ENCODE data around the gene OMD.

- TF ChIP-seq CTCF (IDR thresholded peaks at IDR 0.05) (no peak), EP300 (IDR thresholded peaks at IDR 0.05) (no peak), POLR2A (IDR thresholded peaks at IDR 0.05) (no peak)
Measured at GRCh38 chr9:92414566-92414965, 9.7 kb downstream of the OMD start.

Data from upper lobe of left lung (tissue), 4 donors.